Measurements from ENCODE around the gene SLC5A1. TPM values are rescaled to one million over a fixed set of nuclear protein-coding genes. Genes with fewer than 3 reads are reported as not detected.

SLC5A1 gene
- total RNA-seq, 2 experiments from 2014 or later = not detected

GRCh38 chr22:32059426-32059825 is 16.4 kb downstream of the SLC5A1 start:
- peaks cover 63% of the 10 kb centered on the region for H3K27me3 Mint-ChIP-seq
- no peak overlapping the region for H3K27ac Mint-ChIP-seq
- ATAC-seq (ENCODE audit: low read depth) = no peak

GRCh38 chr22:32063701-32064100 is 20.6 kb downstream of the SLC5A1 start:
- Mint-ChIP-seq H3K4me1 (no peaks in the 10 kb centered on the region), H3K36me3 (peaks cover 2% of the 10 kb centered on the region), H3K27ac (no peak overlapping the region), H3K4me3 (no peak overlapping the region), H3K27me3 (peaks cover 60% of the 10 kb centered on the region), H3K9me3 (peaks cover 3% of the 10 kb centered on the region)
- ATAC-seq (ENCODE audit: low read depth) (no peak), DNase-seq (no peak)
- POLR2A ChIA-PET = no interaction called here

More at GRCh38 chr22:32059426-32059825, 16.4 kb downstream of the SLC5A1 start:
- POLR2A ChIA-PET = no interaction called here
- no peak overlapping the region for H3K4me3 Mint-ChIP-seq
- peaks cover 3% of the 10 kb centered on the region for H3K9me3 Mint-ChIP-seq
- H3K4me1 Mint-ChIP-seq = no peaks in the 10 kb centered on the region
- DNase-seq = no peak
- H3K36me3 Mint-ChIP-seq = peaks cover 2% of the 10 kb centered on the region

- H3K9me3 Mint-ChIP-seq = peaks cover 3% of the 10 kb centered on the region
- no peak overlapping the region for H3K27ac Mint-ChIP-seq
- no peak overlapping the region for H3K4me3 Mint-ChIP-seq
- peaks cover 2% of the 10 kb centered on the region for H3K36me3 Mint-ChIP-seq
- DNase-seq (no peak), ATAC-seq (ENCODE audit: low read depth) (no peak)
- H3K27me3 Mint-ChIP-seq = peaks cover 53% of the 10 kb centered on the region
- POLR2A ChIA-PET = no interaction called here
- H3K4me1 Mint-ChIP-seq = no peaks in the 10 kb centered on the region
Measured at GRCh38 chr22:32066820-32067219, 23.8 kb downstream of the SLC5A1 start.

DNA sequence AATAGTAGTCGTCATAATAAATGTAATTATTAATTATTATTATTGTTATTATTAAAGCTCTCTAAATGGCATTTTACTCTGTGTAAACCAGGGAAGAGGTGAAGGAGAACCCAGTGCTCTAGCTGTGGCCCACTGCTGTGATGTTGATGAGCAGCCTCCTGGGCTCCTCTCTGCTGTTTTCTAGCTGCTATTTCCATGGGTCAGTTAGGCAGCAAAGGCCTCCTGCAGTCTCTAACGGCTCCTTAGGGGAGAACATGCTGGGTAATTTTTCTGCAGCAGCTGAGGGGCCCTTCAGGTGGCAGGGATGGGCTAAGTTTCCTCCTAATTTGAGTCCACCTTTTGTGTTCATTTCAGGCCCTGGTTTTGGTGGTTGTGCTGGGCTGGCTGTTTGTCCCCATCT is 24.6 kb downstream of the SLC5A1 start:
- Mint-ChIP-seq H3K27ac (no peak overlapping the region), H3K4me3 (no peak overlapping the region), H3K36me3 (no peaks in the 10 kb centered on the region), H3K9me3 (no peaks in the 10 kb centered on the region), H3K4me1 (no peaks in the 10 kb centered on the region), H3K27me3 (peaks cover 51% of the 10 kb centered on the region)
- DNase-seq = no peak
- ATAC-seq (ENCODE audit: low read depth) = no peak
- POLR2A ChIA-PET = no interaction called here

- POLR2A ChIA-PET = no interaction called here
- peaks cover 40% of the 10 kb centered on the region for H3K27me3 Mint-ChIP-seq
Measured at GRCh38 chr22:32069579-32070372, 26.7 kb downstream of the SLC5A1 start.

GRCh38 chr22:32073262-32073661 is 30.2 kb downstream of the SLC5A1 start:
- peaks cover 36% of the 10 kb centered on the region for H3K27me3 Mint-ChIP-seq
- no peak for DNase-seq
- no peak overlapping the region for H3K27ac Mint-ChIP-seq
- POLR2A ChIA-PET = no interaction called here
- no peaks in the 10 kb centered on the region for H3K4me1 Mint-ChIP-seq
- H3K36me3 Mint-ChIP-seq = no peaks in the 10 kb centered on the region
- H3K9me3 Mint-ChIP-seq = no peaks in the 10 kb centered on the region
- ATAC-seq (ENCODE audit: low read depth) = no peak
- no peak overlapping the region for H3K4me3 Mint-ChIP-seq

More at GRCh38 chr22:32069579-32070372, 26.7 kb downstream of the SLC5A1 start:
- H3K36me3 Mint-ChIP-seq = no peaks in the 10 kb centered on the region
- no peak overlapping the region for H3K27ac Mint-ChIP-seq
- no peaks in the 10 kb centered on the region for H3K4me1 Mint-ChIP-seq
- ATAC-seq (ENCODE audit: low read depth) (no peak), DNase-seq (no peak)
- H3K4me3 Mint-ChIP-seq = no peak overlapping the region
- H3K9me3 Mint-ChIP-seq = no peaks in the 10 kb centered on the region

GRCh38 chr22:32073823-32074380 is 30.8 kb downstream of the SLC5A1 start:
- no peak overlapping the region for H3K4me3 Mint-ChIP-seq
- H3K36me3 Mint-ChIP-seq = no peaks in the 10 kb centered on the region
- POLR2A ChIA-PET = no interaction called here
- no peaks in the 10 kb centered on the region for H3K4me1 Mint-ChIP-seq
- no peak for ATAC-seq (ENCODE audit: low read depth)
- peaks cover 35% of the 10 kb centered on the region for H3K27me3 Mint-ChIP-seq
- no peak for DNase-seq
- no peak overlapping the region for H3K27ac Mint-ChIP-seq
- no peaks in the 10 kb centered on the region for H3K9me3 Mint-ChIP-seq

DNA sequence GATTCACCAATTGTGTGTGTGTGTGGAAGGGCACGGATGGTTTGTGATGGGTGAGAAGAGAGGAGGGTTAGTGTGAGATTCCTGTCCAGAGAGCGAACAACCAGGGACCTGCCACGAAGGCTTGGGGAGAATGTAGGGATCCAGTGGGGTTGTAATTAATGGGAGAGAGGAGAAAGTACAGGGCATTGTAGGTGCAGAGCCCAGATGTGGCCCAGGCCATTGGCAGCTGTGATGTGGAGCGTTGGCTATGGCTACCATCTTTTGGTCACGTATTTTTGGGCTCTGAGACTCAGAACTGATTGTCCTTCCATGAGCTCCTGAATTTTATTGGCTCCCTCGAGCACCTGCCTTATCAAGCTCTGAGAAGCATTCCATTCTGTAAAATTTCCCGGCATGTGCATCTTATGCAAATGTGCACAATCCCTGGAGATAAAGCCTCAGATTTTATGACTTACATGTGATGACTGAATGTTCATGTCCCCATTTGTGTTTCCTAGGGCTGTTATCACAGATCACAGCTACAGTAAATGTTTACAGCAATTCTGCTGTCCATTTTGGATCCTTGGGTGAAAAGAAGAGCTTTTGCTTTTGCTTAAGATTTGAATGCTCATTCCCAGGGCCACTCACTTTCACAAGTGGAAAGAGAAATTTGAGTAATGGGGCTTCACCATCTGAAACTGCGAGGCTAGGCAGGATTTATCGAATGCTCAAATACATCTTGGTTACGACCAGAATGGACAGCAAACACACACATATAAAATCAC is 33.1 kb downstream of the SLC5A1 start:
- H3K27me3 Mint-ChIP-seq = peaks cover 25% of the 10 kb centered on the region
- H3K36me3 Mint-ChIP-seq = no peaks in the 10 kb centered on the region
- POLR2A ChIA-PET = no interaction called here
- no peaks in the 10 kb centered on the region for H3K4me1 Mint-ChIP-seq
- no peak for ATAC-seq (ENCODE audit: low read depth)
- H3K27ac Mint-ChIP-seq = no peak overlapping the region
- no peak overlapping the region for H3K4me3 Mint-ChIP-seq
- no peak for DNase-seq
- H3K9me3 Mint-ChIP-seq = no peaks in the 10 kb centered on the region

- POLR2A ChIA-PET = no interaction called here
- Mint-ChIP-seq H3K4me1 (no peaks in the 10 kb centered on the region), H3K27ac (no peak overlapping the region), H3K9me3 (no peaks in the 10 kb centered on the region), H3K27me3 (peaks cover 23% of the 10 kb centered on the region), H3K36me3 (no peaks in the 10 kb centered on the region), H3K4me3 (no peak overlapping the region)
- DNase-seq = no peak
- no peak for ATAC-seq (ENCODE audit: low read depth)
Measured at GRCh38 chr22:32076761-32077084, 33.7 kb downstream of the SLC5A1 start.

GRCh38 chr22:32077151-32077550 is 34.1 kb downstream of the SLC5A1 start:
- Mint-ChIP-seq H3K4me3 (no peak overlapping the region), H3K27me3 (peaks cover 23% of the 10 kb centered on the region)
- ATAC-seq (ENCODE audit: low read depth) = no peak

GRCh38 chr22:32079130-32080089 is 36.3 kb downstream of the SLC5A1 start:
- POLR2A ChIA-PET = no interaction called here
- ATAC-seq (ENCODE audit: low read depth) (no peak), DNase-seq (no peak)
- H3K27ac Mint-ChIP-seq = no peak overlapping the region
- peaks cover 22% of the 10 kb centered on the region for H3K27me3 Mint-ChIP-seq
- H3K9me3 Mint-ChIP-seq = no peaks in the 10 kb centered on the region
- peaks cover 8% of the 10 kb centered on the region for H3K4me1 Mint-ChIP-seq
- no peak overlapping the region for H3K4me3 Mint-ChIP-seq
- H3K36me3 Mint-ChIP-seq = no peaks in the 10 kb centered on the region

More at GRCh38 chr22:32077151-32077550, 34.1 kb downstream of the SLC5A1 start:
- Mint-ChIP-seq H3K4me1 (peaks cover 2% of the 10 kb centered on the region), H3K9me3 (no peaks in the 10 kb centered on the region), H3K36me3 (no peaks in the 10 kb centered on the region), H3K27ac (peak overlapping the region; percentile 20)
- no peak for DNase-seq
- POLR2A ChIA-PET = no interaction called here

GRCh38 chr22:32080904-32081303 is 37.8 kb downstream of the SLC5A1 start:
- POLR2A ChIA-PET = no interaction called here
- H3K9me3 Mint-ChIP-seq = no peaks in the 10 kb centered on the region
- peak; percentile 42 for ATAC-seq (ENCODE audit: low read depth)
- DNase-seq = no peak
- H3K27me3 Mint-ChIP-seq = peaks cover 14% of the 10 kb centered on the region
- H3K4me3 Mint-ChIP-seq = no peak overlapping the region
- H3K36me3 Mint-ChIP-seq = no peaks in the 10 kb centered on the region
- H3K27ac Mint-ChIP-seq = no peak overlapping the region
- peaks cover 8% of the 10 kb centered on the region for H3K4me1 Mint-ChIP-seq

DNA sequence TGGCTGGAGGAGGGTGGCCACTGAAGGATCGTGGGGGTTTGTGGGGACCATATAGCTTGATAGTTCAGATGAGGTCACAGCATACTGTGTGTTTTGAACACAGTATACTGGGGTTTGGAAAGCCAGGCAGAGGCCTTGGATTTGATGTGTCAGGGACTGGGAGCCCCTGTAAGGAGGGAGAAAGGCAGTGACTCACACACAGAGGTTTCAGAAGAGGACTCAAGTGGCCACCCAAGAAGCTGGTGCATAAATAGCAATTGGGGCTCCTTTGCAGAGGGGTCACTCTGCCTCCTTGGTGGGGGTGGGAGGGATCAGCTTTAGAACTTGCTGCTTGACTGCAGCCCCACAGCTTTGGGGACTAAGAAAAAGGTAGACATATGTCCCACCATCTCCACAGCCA is 39.3 kb downstream of the SLC5A1 start:
- peaks cover 8% of the 10 kb centered on the region for H3K4me1 Mint-ChIP-seq
- POLR2A ChIA-PET = no interaction called here
- H3K9me3 Mint-ChIP-seq = no peaks in the 10 kb centered on the region
- ATAC-seq (ENCODE audit: low read depth) (no peak), DNase-seq (no peak)
- H3K27ac Mint-ChIP-seq = peak overlapping the region; percentile 62
- no peak overlapping the region for H3K4me3 Mint-ChIP-seq
- peaks cover 22% of the 10 kb centered on the region for H3K27me3 Mint-ChIP-seq
- no peaks in the 10 kb centered on the region for H3K36me3 Mint-ChIP-seq

Measured in activated naive CD8-positive, alpha-beta T cell treated with anti-CD3 and anti-CD28 coated beads, Interleukin-2, amount 10 ng/mL, durations not matched to agents 7 days and 5 days (primary cell).